HL-60/S4 treated with retinoic acid at 250 ng/mL for 4 days and 3 days (cell line): ENCODE measurements around the gene RABAC1.
"Not testable (repeated sequence)": the region's sequence is repeated elsewhere in the genome, so short reads cannot be mapped to it uniquely, and the experiment has no call there.

Experiments
- in situ Hi-C: fragments of 300-500 bp; cut with MboI; formaldehyde crosslinking; loops from 2 replicates; pipeline ENCODE4 v1.7.0; 2022; ENCODE audit warnings: low sequenced_read_pairs

The RABAC1 gene

DNA sequence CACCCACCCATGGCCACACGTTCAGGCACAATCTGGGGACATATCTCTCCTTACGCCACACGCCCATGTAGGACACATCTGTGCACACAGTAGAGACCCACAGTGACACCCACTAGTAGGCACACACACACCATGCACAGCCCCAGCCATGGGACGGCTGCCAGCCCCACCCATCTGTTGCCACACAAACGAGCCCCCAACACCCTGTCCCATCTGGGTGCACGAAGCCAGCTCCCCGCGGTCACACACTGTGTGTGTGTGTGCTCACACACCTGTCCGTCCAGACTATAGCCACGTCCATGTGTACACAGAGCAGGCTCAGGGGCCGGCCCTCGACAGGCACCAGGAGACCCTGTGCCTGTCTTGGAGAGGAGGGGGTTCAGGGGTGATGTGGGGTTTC, 41.4 kb downstream of the RABAC1 start:
- in situ Hi-C loops = no loop called here

GRCh38 chr19:41915776-41916414, 43.2 kb downstream of the RABAC1 start:
- in situ Hi-C loops = no loop called here

GRCh38 chr19:41915021-41915775, 43.9 kb downstream of the RABAC1 start:
- in situ Hi-C loops = no loop called here

DNA sequence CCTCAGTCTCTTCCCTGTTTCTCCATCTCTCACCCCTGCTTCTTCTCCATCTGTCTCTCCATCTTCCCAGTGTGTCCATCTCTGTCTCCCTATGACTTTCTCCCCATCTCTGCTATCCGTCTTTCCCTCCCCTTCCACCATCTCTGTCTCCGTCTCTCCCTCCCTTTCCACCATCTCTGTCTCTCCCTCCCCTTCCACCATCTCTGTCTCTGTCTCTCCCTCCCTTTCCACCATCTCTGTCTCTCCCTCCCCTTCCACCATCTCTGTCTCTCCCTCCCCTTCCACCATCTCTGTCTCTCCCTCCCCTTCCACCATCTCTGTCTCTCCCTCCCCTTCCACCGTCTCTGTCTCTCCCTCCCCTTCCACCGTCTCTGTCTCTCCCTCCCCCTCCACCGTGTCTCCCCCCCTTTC, 44.7 kb downstream of the RABAC1 start:
- in situ Hi-C loops = not testable (repeated sequence)

DNA sequence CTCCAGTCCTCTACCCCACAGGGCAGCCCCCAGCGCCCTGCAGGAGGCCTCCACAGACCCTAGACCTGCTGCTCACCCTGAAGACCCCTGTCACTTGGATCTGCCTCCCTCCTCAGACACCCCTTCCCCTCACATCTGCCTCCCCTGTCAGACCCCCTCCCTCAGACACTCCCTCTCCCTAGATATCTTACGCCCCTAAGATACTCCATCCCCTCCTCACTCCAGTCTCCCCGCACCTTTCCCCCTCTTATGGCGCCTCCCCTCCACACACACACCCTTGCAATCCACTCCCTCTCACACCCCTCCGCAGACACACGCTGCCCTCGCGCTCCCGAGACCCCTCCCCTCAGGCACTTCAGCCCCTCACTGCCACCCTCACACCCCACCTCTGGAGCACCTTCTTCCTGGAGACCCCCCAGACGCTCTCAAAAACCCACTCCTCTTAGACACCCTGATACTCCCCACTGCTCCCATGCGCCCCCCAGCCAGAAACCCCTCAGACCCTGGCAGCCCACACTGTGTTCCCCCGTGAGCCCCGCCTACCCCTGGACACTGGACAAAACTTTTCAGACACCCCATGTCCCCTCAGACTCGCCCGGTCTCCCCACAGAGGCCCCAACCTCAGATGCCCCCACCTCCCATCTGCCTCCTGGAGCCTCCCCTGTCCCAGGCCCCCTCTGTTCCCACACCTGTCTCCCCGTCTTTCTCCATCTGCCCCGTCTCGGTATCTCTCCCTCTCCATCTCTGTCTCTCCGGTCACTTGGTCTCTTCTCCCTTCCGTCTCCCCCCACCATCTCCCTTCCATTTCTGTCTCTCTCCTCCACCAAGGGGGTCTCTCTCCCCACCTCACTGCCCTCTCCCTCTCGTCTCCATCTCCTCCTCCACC, 45.3 kb downstream of the RABAC1 start:
- in situ Hi-C loops = no loop called here

GRCh38 chr19:41912899-41913537, 46.1 kb downstream of the RABAC1 start:
- in situ Hi-C loops = no loop called here

DNA sequence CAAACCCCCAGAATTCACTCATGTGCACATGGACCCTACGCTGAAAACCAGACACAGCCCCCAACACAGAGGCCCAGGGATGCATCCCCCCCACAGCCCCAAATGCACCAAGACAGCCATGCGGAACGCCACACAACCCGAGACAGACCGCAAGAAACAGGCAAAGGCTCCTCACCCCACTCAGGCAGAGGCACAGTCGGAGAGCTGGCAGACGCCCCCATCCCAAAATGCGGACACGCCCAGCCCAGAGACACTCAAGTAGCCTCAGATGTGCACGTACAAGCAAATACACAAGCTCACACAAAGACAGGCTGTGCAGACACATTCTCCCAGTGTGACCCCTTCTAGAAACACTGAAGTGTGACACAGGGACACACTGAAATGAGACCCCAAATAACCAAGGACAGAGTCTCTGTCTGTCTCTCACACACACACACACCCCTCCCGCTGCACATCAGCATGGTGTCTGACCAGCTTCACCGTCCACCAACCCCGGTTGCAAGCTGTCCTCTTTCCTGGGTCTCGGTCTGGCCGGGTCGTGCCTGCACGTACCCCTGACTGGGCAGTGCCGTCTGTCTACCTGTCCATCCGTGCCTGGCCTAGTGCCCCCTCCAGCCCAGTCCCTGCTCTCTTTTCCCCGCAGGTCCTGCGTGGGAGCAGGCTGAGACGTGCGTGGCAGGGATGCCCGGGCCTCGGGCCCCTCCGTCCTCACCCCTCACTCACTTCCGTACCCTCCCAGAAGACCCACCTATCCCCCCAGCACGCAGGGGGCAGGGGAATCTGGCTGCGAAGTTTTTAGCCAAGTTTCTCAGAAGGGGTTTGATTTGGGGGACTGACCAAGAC, 47.0 kb downstream of the RABAC1 start:
- in situ Hi-C loops = no loop called here

DNA sequence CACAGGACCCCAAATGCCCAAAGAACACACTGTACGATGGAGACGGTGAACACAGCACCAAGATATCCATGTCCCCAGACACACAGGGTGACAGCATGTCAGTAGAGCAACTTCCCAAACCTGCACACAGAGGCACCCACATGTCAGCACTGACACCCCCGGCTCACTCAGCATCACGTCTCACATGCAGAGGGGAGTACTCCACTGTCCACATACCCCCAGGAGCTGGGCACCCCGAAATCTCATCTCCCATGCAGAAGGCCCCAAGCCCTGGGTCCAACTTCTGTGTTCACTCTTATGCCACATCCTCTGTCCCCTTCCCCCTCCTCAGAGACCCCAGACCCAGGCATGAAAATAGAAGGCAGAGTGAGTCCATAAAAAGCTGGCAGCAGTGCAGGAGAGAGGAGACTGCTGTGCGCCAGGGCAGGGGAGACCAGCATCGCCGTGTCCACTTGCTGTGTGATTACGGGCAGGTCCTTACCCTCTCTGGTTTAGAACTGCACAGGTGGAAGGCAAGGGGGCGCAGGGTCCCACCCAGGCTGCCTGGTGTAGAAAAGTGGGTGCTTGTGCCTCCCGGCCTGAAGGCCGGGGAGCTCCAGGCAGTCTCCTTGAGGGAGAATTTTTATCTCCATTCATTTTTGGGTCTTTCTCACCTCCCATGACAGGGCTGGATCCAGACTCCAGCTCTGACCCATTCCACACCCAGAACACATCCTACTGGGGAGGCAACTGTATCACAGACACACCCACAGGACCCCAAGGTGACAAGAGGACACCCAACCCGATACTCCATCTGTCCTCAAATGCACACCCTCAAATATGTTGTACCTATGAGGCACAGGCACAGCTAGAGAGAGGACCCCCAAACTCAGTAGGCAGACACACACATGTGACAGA, 47.9 kb downstream of the RABAC1 start:
- in situ Hi-C loops = no loop called here

DNA sequence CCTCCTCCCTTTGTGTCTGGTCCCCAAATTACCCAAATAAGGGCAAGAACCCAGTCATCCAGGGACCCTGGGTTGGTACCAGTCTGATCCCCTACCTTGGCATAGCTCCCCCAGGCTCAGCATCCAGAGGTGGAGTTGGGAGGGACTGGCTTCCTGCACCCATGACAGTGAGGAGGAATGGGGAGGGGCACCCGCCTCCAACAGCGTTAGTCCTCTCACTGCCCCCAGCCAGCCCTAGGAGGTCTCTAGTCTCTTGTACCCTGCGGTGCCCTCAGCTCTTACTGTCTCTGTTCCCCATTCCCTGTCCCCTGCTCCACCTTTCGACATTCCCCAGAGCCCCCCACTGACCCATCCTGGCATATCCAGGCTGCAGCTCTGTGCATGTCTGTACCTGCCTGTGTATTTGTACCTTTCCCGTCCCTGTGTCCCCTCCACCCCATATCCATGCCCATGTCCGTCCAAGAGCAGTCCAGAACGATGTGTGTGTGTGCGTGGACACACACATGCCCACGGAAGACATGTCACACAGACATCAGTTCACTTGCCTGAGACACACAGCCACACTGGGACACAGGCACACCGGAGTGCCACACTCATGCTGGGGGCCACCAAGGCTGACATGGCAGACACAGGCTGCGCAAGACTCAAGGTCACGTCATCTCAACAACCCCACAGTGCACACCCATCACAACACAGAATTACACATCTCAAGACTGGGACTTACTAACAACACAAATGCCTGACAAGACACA, 48.7 kb downstream of the RABAC1 start:
- in situ Hi-C loops = no loop called here

GRCh38 chr19:41909706-41910105, 49.4 kb downstream of the RABAC1 start:
- in situ Hi-C loops = no loop called here

DNA sequence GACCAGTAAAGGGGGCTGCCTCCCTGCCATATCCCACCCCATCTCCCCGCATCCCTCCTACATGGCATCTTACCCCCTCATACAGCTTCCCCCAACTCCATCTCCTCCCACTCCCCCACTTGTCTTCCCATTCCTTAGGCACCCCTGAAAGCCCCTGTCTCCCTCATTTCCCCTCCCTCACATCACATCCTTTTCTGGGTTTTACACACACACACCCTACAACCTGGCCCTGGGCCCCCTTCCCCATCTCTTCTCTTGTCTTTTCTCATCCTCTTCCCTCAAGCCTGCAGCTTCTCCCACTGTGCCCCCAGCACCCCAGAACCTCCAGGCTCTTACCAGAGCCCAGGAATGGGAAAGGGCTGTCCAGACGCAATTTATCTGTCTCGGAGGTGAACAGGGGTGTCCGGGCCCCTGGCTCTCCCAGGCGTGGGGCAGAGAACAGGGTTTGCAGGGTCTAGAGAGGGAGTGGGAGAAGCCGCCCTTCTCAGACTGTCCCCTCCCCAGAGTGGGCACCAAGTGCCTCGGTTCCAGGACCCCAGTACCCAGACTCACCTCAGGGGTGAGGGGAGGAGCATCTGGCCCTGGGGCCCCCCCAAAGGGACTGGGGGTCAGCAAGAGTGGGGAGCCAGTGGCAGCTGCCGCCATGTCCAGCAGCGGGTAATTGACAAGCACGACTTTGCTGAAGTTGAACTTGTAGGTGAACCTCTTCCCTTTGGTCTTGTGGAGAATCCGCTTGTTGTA, 50.2 kb downstream of the RABAC1 start:
- in situ Hi-C loops = no loop called here

DNA sequence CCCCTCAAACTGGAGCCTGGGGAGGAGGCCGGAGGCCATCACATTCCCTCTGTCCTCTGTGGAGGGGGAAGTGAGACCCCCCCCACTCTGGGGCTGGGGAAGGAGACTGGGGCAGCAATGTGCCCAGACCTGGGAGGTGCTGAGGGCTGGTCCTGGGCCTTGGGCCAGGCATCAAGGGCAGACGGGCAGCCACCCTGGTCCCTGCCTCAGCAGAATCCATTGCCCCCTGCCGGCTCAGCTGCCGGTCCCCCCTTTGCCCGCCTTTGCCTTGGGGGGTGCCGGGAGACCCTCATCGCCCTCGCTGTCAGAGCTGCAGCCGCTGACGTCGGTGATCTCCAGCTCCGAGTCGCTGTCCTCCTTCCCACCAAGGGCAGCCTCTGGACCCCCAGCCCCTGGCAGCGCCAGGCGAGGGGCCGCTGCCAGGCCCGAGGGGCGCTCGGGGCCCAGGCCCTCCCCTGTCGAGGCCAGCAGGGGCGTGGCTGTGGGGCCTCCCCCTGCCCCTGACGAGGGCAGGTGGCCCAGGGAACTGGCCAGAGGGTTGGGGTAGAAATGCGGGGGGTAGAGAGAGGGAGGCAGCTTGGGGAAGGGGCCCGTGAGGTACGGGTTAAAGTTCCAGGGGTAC, 51.0 kb downstream of the RABAC1 start:
- in situ Hi-C loops = no loop called here

DNA sequence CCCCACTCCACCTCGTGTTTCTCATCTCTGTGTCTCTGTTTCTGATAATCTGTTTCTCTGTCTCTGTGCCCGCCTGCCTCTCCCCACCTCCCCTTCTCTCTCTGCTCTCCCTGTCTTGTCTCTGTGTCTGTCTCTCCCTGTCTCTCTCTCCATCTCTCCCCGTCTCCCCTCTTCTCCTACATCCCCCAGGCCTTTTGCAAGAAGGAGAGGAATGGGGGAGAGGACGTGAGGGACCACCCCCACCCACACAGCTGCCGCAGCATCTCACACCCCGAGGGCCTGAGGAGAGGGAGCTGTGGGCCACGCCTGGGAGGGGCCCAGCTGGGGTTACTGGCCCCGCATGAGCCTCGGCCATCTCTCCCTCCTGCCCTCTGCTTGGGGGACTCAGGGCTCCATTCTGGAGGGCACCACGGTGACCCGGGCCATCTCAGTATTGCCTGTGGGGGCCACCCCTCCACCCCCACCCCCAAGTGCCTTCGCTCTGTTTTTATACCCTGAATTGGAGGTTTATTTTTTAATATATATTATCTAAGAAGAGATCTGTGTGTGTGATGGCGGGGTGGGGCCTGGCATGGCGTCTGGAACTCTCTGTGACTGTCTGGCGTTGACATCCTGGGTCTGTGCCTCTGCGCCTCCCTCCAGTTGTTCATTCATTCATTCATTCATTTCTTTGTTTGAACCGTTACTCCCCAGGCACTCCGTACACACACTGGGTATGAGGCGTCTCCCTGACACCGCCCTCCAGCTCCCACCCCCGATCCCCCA, 52.0 kb downstream of the RABAC1 start:
- in situ Hi-C loops = no loop called here
